Suprapubic skin (tissue), 3 donors: Measurements from ENCODE around the gene KIF21B.

ENCODE experiments used
- POLR2AphosphoS5 ChIP-seq, 3 donors: sonication (generic); formaldehyde crosslinking; IDR thresholded peaks; one replicate each; pipeline ENCODE4 v1.6.1; 2017; ENCODE audit warnings: antibody characterized with exemption in 3 of 3
- TF ChIP-seq, protein P1 (sequence below), 2 donors: fragments of 200-600 bp in 1 of 2; fragments of 450-650 bp in 1 of 2; sonication (generic) in 1 of 2; IDR thresholded peaks; one replicate each; pipeline ENCODE4 v1.5.1; 2016 to 2019; ENCODE audit warnings: antibody characterized with exemption in 2 of 2, mild to moderate bottlenecking in 1 of 2, moderate library complexity in 1 of 2

DNA sequence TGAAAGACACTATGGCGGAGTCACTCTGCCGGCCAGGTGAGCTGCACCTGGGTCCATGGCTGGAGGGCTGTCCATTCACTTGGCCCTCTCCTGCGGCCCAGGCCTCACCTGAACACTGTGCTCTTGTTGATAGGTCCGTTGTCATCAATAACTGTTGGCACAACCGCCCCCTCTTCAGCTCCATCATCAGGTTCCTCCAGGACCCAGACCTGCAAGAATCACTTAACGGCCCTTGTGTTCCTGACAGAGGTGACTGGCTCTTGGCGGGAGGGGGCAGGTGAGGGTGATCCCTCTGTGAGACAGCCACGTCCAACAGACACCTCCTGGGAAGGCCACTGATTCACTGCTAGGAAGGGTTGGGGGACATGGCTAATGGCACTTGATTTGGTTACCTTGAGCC is 73.9 kb downstream of the KIF21B start:
- TF ChIP-seq POLR2AphosphoS5 (IDR thresholded peaks at IDR 0.05), result no peak
- TF ChIP-seq, protein P1, sequence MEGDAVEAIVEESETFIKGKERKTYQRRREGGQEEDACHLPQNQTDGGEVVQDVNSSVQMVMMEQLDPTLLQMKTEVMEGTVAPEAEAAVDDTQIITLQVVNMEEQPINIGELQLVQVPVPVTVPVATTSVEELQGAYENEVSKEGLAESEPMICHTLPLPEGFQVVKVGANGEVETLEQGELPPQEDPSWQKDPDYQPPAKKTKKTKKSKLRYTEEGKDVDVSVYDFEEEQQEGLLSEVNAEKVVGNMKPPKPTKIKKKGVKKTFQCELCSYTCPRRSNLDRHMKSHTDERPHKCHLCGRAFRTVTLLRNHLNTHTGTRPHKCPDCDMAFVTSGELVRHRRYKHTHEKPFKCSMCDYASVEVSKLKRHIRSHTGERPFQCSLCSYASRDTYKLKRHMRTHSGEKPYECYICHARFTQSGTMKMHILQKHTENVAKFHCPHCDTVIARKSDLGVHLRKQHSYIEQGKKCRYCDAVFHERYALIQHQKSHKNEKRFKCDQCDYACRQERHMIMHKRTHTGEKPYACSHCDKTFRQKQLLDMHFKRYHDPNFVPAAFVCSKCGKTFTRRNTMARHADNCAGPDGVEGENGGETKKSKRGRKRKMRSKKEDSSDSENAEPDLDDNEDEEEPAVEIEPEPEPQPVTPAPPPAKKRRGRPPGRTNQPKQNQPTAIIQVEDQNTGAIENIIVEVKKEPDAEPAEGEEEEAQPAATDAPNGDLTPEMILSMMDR (IDR thresholded peaks at IDR 0.05), result no peak
